Measurements from ENCODE around the gene DOLK. TPM values are rescaled to one million over a fixed set of nuclear protein-coding genes. Genes with fewer than 3 reads are reported as not detected.
A peak's percentile ranks its signal among the peaks of the same experiment; 100 is the strongest.

DOLK gene
- polyA plus RNA-seq, 2 of the 4 experiments (the other 2 are of a cell fraction): 22.8 to 25.4 TPM

GRCh38 chr9:128940946-128941755 is 6.3 kb downstream of the DOLK start:
- ATAC-seq (peak; percentile 31 to 42; a peak in 4 of 6 replicates), FAIRE-seq (no peak), DNase-seq (ENCODE audit: low read depth in 1 of 2, low spot score in 1 of 2) (no peak)
- H3K4me2 ChIP-seq: no peak overlapping the region
- no peak overlapping the region for H3K4me3 ChIP-seq
- H3K4me1 ChIP-seq: no peaks in the 10 kb centered on the region
- no peak overlapping the region for H3K27ac ChIP-seq
- ChIA-PET POLR2A (no interaction called here), CTCF (interaction anchor here (1.3 to 3.1 kb wide), 3 partner anchors 13 to 77 kb away, joined by 3 to 45 read pairs (median 9); no protein-coding TSS in a partner anchor)
- no peak for TF ChIP-seq FOXS1 (CRISPR knock-in tag; IDR thresholded peaks at IDR 0.05)
- TF ChIP-seq RAD21 (conservative IDR thresholded peaks at IDR 0.05 in 1 of 2, IDR thresholded peaks at IDR 0.05 in 1 of 2): no peak
- TF ChIP-seq BCL3 (IDR thresholded peaks at IDR 0.05): no peak
- TF ChIP-seq CBX8 (IDR thresholded peaks at IDR 0.05): no peak
- H3K9me3 ChIP-seq: no peaks in the 10 kb centered on the region
- WGBS (ENCODE audit: missing lambda C conversion rate): 90% methylated on average over 10 of the region's 12 CpGs

- H3K9me3 ChIP-seq: no peaks in the 10 kb centered on the region
- ChIA-PET POLR2A (no interaction called here), CTCF (interaction anchor here (1.0 to 1.7 kb wide), 3 partner anchors 12 to 79 kb away, joined by 3 to 9 read pairs (median 3); no protein-coding TSS in a partner anchor)
- FAIRE-seq (no peak), ATAC-seq (no peak; a peak in 1 of 6 replicates), DNase-seq (ENCODE audit: low read depth in 1 of 2, low spot score in 1 of 2) (no peak)
- no peaks in the 10 kb centered on the region for H3K4me1 ChIP-seq
- 76% methylated on average over 12 of the region's 15 CpGs for WGBS (ENCODE audit: missing lambda C conversion rate)
- H3K27ac ChIP-seq: no peak overlapping the region
- no peak overlapping the region for H3K4me3 ChIP-seq
- no peak for TF ChIP-seq ESRRA (IDR thresholded peaks at IDR 0.05; ENCODE audit: borderline replicate concordance, low read length)
- H3K4me2 ChIP-seq: no peak overlapping the region
These were observed 7.0 kb downstream of the DOLK start for GRCh38 chr9:128940271-128940921.

GRCh38 chr9:128937310-128938165 is 9.9 kb downstream of the DOLK start:
- peak; percentile 27 to 50; a peak in 4 of 6 replicates for ATAC-seq
- Histone ChIP-seq H3K4me2 (no peak overlapping the region), H3K4me1 (no peaks in the 10 kb centered on the region), H3K27ac (no peak overlapping the region), H3K9me3 (no peaks in the 10 kb centered on the region), H3K4me3 (no peak overlapping the region)
- POLR2A ChIA-PET: no interaction called here
- WGBS (ENCODE audit: missing lambda C conversion rate): 88% methylated on average over 9 of the region's 9 CpGs
- no peak for DNase-seq (ENCODE audit: low read depth in 1 of 2, low spot score in 1 of 2)
- no peak for TF ChIP-seq BCL3 (IDR thresholded peaks at IDR 0.05)
- no peak for TF ChIP-seq MAFK (IDR thresholded peaks at IDR 0.05; ENCODE audit: partially characterized antibody)
- no peak for TF ChIP-seq HOXB5 (CRISPR knock-in tag; IDR thresholded peaks at IDR 0.05)
- TF ChIP-seq EHF (CRISPR knock-in tag; IDR thresholded peaks at IDR 0.05): no peak
- CTCF ChIA-PET: interaction anchor here (0.6 to 5.3 kb wide), 5 partner anchors 11 to 204 kb away, joined by 3 to 47 read pairs (median 4); no protein-coding TSS in a partner anchor
- no peak for FAIRE-seq

- no peak for FAIRE-seq
These were observed 11.1 kb downstream of the DOLK start for GRCh38 chr9:128936171-128936865.

More at GRCh38 chr9:128936171-128936865, 11.1 kb downstream of the DOLK start:
- no peak for ATAC-seq
- WGBS (ENCODE audit: missing lambda C conversion rate): 68% methylated on average over 10 of the region's 11 CpGs
- TF ChIP-seq SREBF2 (IDR thresholded peaks at IDR 0.05) (no peak), HOXB13 (CRISPR knock-in tag; IDR thresholded peaks at IDR 0.05; ENCODE audit: low read depth) (no peak), BHLHE40 (IDR thresholded peaks at IDR 0.05; ENCODE audit: low read depth, low read length) (no peak), RNF2 (IDR thresholded peaks at IDR 0.05; ENCODE audit: borderline replicate concordance, low read depth) (no peak), ESRRA (IDR thresholded peaks at IDR 0.05; ENCODE audit: borderline replicate concordance, low read length) (no peak), RARB (CRISPR knock-in tag; IDR thresholded peaks at IDR 0.05) (no peak), MAZ (IDR thresholded peaks at IDR 0.05; ENCODE audit: borderline replicate concordance, low read depth, low read length) (no peak), GATA3 (IDR thresholded peaks at IDR 0.05; ENCODE audit: borderline replicate concordance) (no peak), RAD21 (conservative IDR thresholded peaks at IDR 0.05 in 1 of 2, IDR thresholded peaks at IDR 0.05 in 1 of 2) (no peak), MAFK (IDR thresholded peaks at IDR 0.05; ENCODE audit: partially characterized antibody) (no peak), EHMT2 (IDR thresholded peaks at IDR 0.05; ENCODE audit: low read depth) (no peak), FOXS1 (CRISPR knock-in tag; IDR thresholded peaks at IDR 0.05) (no peak)
- ChIA-PET CTCF (interaction anchor here (1.1 to 5.3 kb wide), 6 partner anchors 10 to 84 kb away, joined by 3 to 47 read pairs (median 4); no protein-coding TSS in a partner anchor), POLR2A (no interaction called here)
- no peaks in the 10 kb centered on the region for H3K9me3 ChIP-seq
- no peak for DNase-seq (ENCODE audit: low read depth in 1 of 2, low spot score in 1 of 2)
- no peak overlapping the region for H3K27ac ChIP-seq
- H3K4me3 ChIP-seq: no peak overlapping the region
- H3K4me1 ChIP-seq: no peaks in the 10 kb centered on the region
- no peak overlapping the region for H3K4me2 ChIP-seq

Data from A549 (cell line).